Measurements from ENCODE around the gene INS. TPM values are rescaled to one million over a fixed set of nuclear protein-coding genes. Genes with fewer than 3 reads are reported as not detected.
"Not testable (repeated sequence)": the region's sequence is repeated elsewhere in the genome, so short reads cannot be mapped to it uniquely, and the experiment has no call there.

The INS gene
- total RNA-seq, 4 donors from 2014 or later: not detected

GRCh38 chr11:2180789-2181370 lies 19.9 kb upstream of the INS start:
- Histone ChIP-seq H3K27ac (no peak overlapping the region), H3K4me3 (replicated peaks in 1 of 3) (no peak overlapping the region), H3K9me3 (no peaks in the 10 kb centered on the region), H3K4me1 (no peaks in the 10 kb centered on the region), H3K27me3 (no peaks in the 10 kb centered on the region), H3K36me3 (no peaks in the 10 kb centered on the region)
- TF ChIP-seq POLR2A (IDR thresholded peaks at IDR 0.05) (no peak), CTCF (IDR thresholded peaks at IDR 0.05) (no peak)
- 76% methylated on average over 9 to 11 of the region's 11 CpGs for WGBS, 2 donors
- intact Hi-C loops (cut with DNase I): no loop called here
- no peak for DNase-seq

- Histone ChIP-seq H3K4me1 (peaks cover 0 to 4% of the 10 kb centered on the region in 2 donors), H3K9me3 (no peaks in the 10 kb centered on the region), H3K27ac (no peak overlapping the region), H3K36me3 (no peaks in the 10 kb centered on the region), H3K4me3 (replicated peaks in 1 of 3) (no peak overlapping the region), H3K27me3 (no peaks in the 10 kb centered on the region)
- TF ChIP-seq POLR2A (IDR thresholded peaks at IDR 0.05) (no peak), CTCF (IDR thresholded peaks at IDR 0.05) (no peak)
- intact Hi-C loops (cut with DNase I): no loop called here
- WGBS, 2 donors: 55 to 65% methylated on average over 4 of the region's 15 CpGs
- no peak for DNase-seq
These were observed 19.3 kb upstream of the INS start for GRCh38 chr11:2180347-2180746.

- H3K27ac ChIP-seq: no peak overlapping the region
- peaks cover 0 to 4% of the 10 kb centered on the region in 2 donors for H3K4me1 ChIP-seq
- no peak overlapping the region for H3K4me3 ChIP-seq (replicated peaks in 1 of 3)
- TF ChIP-seq CTCF (IDR thresholded peaks at IDR 0.05) (no peak), POLR2A (IDR thresholded peaks at IDR 0.05) (no peak)
- no peaks in the 10 kb centered on the region for H3K9me3 ChIP-seq
- WGBS, 2 donors: 85 to 87% methylated on average over 6 to 10 of the region's 10 CpGs
- no peaks in the 10 kb centered on the region for H3K27me3 ChIP-seq
- intact Hi-C loops (cut with DNase I): no loop called here
- no peaks in the 10 kb centered on the region for H3K36me3 ChIP-seq
- no peak for DNase-seq
These were observed 18.5 kb upstream of the INS start for GRCh38 chr11:2179516-2179915.

GRCh38 chr11:2178906-2179494 lies 18.0 kb upstream of the INS start:
- no peaks in the 10 kb centered on the region for H3K9me3 ChIP-seq
- intact Hi-C loops (cut with DNase I): no loop called here
- TF ChIP-seq CTCF (IDR thresholded peaks at IDR 0.05) (no peak), POLR2A (IDR thresholded peaks at IDR 0.05) (no peak)
- no peak overlapping the region for H3K4me3 ChIP-seq (replicated peaks in 1 of 3)
- DNase-seq: no peak
- no peaks in the 10 kb centered on the region for H3K27me3 ChIP-seq
- H3K36me3 ChIP-seq: no peaks in the 10 kb centered on the region
- H3K4me1 ChIP-seq: peaks cover 0 to 4% of the 10 kb centered on the region in 2 donors
- WGBS, 2 donors: 46 to 58% methylated on average over 8 to 10 of the region's 16 CpGs
- H3K27ac ChIP-seq: no peak overlapping the region

- H3K27ac ChIP-seq; H3K27me3 ChIP-seq; H3K4me3 ChIP-seq (replicated peaks in 1 of 3); DNase-seq; H3K4me1 ChIP-seq; intact Hi-C loops (cut with DNase I); H3K9me3 ChIP-seq; H3K36me3 ChIP-seq: not testable (repeated sequence)
- WGBS, 2 donors: 79 to 81% methylated on average over 14 to 15 of the region's 16 CpGs
These were observed 17.2 kb upstream of the INS start for GRCh38 chr11:2178055-2178773.

Measured in thyroid gland (tissue), 4 donors.